HepG2 (cell line): ENCODE data around the gene CPNE5. TPM values are rescaled to one million over a fixed set of nuclear protein-coding genes. Genes with fewer than 3 reads are reported as not detected.
A peak's percentile ranks its signal among the peaks of the same experiment; 100 is the strongest.

Experiments
- ATAC-seq: fragments of 200-7000 bp; cut with Tn5 transposase; 3 replicates; pipeline ENCODE4 v1.9.1; 2020; ENCODE audit warnings: mild to moderate bottlenecking, moderate library complexity
- BruUV-seq: library from RNA; stranded (reverse); fragments of 400-500 nt; replicated peaks from 2 replicates; lab custom pipeline; 2021; lab: Mats Ljungman, UMichigan
- CTCF ChIA-PET: fragments of 300-600 bp; formaldehyde crosslinking; extraction: SDS; loops from one replicate; lab custom pipeline; 2021; ENCODE audit warnings: low total read pairs, inconsistent platforms, low intra/inter-chr PET ratio; lab: Yijun Ruan, JAX
- POLR2A ChIA-PET: fragments of 350-600 bp; sonication (Branson Sonifier 250); formaldehyde crosslinking; loops from one replicate; lab custom pipeline; 2020; ENCODE audit warnings: antibody characterized with exemption, inconsistent platforms; lab: Yijun Ruan, JAX
- DNase-seq: peaks from one replicate; pipeline ENCODE4 v3.0.0-alpha.2; 2015; ENCODE audit warnings: low spot score
- FAIRE-seq: peaks from 3 replicates; lab custom pipeline; 2011; peaks lifted over from hg19 to GRCh38; lab: Jason Lieb, UNC
- H2AFZ ChIP-seq: one replicate; pipeline ENCODE4 v1.6.1; 2011; ENCODE audit warnings: low read length, inconsistent platforms
- H3K27ac ChIP-seq: fragments of 300-600 bp; 3 replicates; pipeline ENCODE4 v1.8.0; 2011; ENCODE audit warnings: mixed run types, mild to moderate bottlenecking, mixed read lengths, low read length, inconsistent platforms; ENCODE audit not compliant: insufficient read depth; ENCODE audit errors: extremely low read length
- H3K27me3 ChIP-seq, 2 experiments: fragments of 200-600 bp in 1 of 2; 2 replicates in 1 of 2; 3 replicates in 1 of 2; pipeline versions ENCODE4 v1.6.0 to v1.8.0; 2011; ENCODE audit warnings: low read length in 2 of 2, mild to moderate bottlenecking in 2 of 2, moderate library complexity in 2 of 2, inconsistent platforms in 1 of 2; ENCODE audit not compliant: insufficient read depth in 2 of 2, control insufficient read depth in 1 of 2
- H3K36me3 ChIP-seq, 2 experiments: fragments of 200-600 bp in 1 of 2; replicated peaks in 1 of 2; 2 replicates in 1 of 2; 3 replicates in 1 of 2; pipeline versions ENCODE4 v1.5.1 to v1.8.0; 2011; ENCODE audit warnings: low read length in 2 of 2, inconsistent platforms in 1 of 2; ENCODE audit not compliant: insufficient read depth in 2 of 2, control insufficient read depth in 1 of 2
- H3K4me1 ChIP-seq: 2 replicates; pipeline ENCODE4 v1.5.1; 2012; ENCODE audit warnings: low read length, inconsistent platforms; ENCODE audit not compliant: insufficient read depth
- H3K4me2 ChIP-seq: 2 replicates; pipeline ENCODE4 v1.6.0; 2011; ENCODE audit warnings: low read depth, low read length, inconsistent platforms
- H3K4me3 ChIP-seq, 3 experiments: fragments of 200-600 bp in 1 of 3; sonication (generic), shearing (Covaris generic) in 1 of 3; replicated peaks in 1 of 3; 2 replicates each; pipeline ENCODE4 v1.5.1; 2011 to 2016; ENCODE audit warnings: low read length in 3 of 3, inconsistent platforms in 2 of 3, low read depth in 2 of 3, mild to moderate bottlenecking in 2 of 3, control low read depth in 1 of 3, mixed read lengths in 1 of 3; ENCODE audit not compliant: insufficient read depth in 1 of 3
- H3K79me2 ChIP-seq: one replicate; pipeline ENCODE4 v1.6.1; 2011; ENCODE audit warnings: low read length, inconsistent platforms; ENCODE audit not compliant: insufficient read depth
- H3K9ac ChIP-seq: 2 replicates; pipeline ENCODE4 v1.6.0; 2011; ENCODE audit warnings: mild to moderate bottlenecking, low read depth, low read length, inconsistent platforms; ENCODE audit not compliant: insufficient read depth
- H3K9me3 ChIP-seq: 2 replicates; pipeline ENCODE4 v1.5.1; 2012; ENCODE audit warnings: mild to moderate bottlenecking, low read length
- H4K20me1 ChIP-seq: 2 replicates; pipeline ENCODE4 v1.6.0; 2011; ENCODE audit warnings: inconsistent platforms, mild to moderate bottlenecking, low read length, moderate library complexity; ENCODE audit not compliant: insufficient read depth
- HHEX ChIP-seq: IDR thresholded peaks from 2 replicates; pipeline ENCODE4 v1.6.1; 2016; ENCODE audit warnings: control low read depth
- PCBP1 ChIP-seq: fragments of 200-400 bp; formaldehyde crosslinking; IDR thresholded peaks from 2 replicates; pipeline ENCODE4 v1.6.1; 2017; ENCODE audit warnings: mild to moderate bottlenecking, low read depth, low read length, borderline replicate concordance
- WGBS: methylation state at CpG from one replicate; pipeline ENCODE4 v1.1.6; 2017; ENCODE audit warnings: low lambda C conversion rate; 5-methylcytosine and 5-hydroxymethylcytosine counted together
- in situ Hi-C: cut with HindIII; loops from 2 replicates; pipeline ENCODE4 v1.10.0; 2017; ENCODE audit warnings: low pct_unique_long_range_greater_than_20kb; ENCODE audit not compliant: extremely low pct_ligation_motif_present
- intact Hi-C: fragments of 100-400 bp; cut with micrococcal nuclease; formaldehyde crosslinking; loops from one replicate; pipeline ENCODE4 v1.10.0; 2022; ENCODE audit not compliant: unreplicated experiment
- polyA plus RNA-seq, 8 experiments: library from polyadenylated mRNA; depleted of rRNA in 3 of 8; stranded (reverse) in 7 of 8; unstranded in 1 of 8; fragments of >200 nt; fragmentation: Illumina TruSeq in 4 of 8; extraction: Trizol in 4 of 8; gene quantifications; 2 replicates each; pipeline versions ENCODE4 v1.2.1 to v1.2.3, GENCODE V29; 2011 to 2016; ENCODE audit warnings: low read depth in 4 of 8, missing spikeins in 1 of 8, mixed read lengths in 1 of 8; ENCODE audit not compliant: insufficient read depth in 1 of 8
- total RNA-seq, 5 experiments: library from RNA; depleted of rRNA; stranded (reverse); fragments of >200 nt; fragmentation: Illumina TruSeq; extraction: Trizol; gene quantifications; 2 replicates each; pipeline ENCODE4 v1.2.3, GENCODE V29; 2016; ENCODE audit warnings: low read depth in 1 of 5
- TF ChIP-seq, protein P1 (sequence below): sonication (generic); formaldehyde crosslinking; IDR thresholded peaks from 2 replicates; pipeline ENCODE4 v1.4.0; 2020; ENCODE audit warnings: missing genetic modification reagents, borderline replicate concordance

Gene CPNE5
- total and polyA plus RNA-seq, 2 of the 13 experiments (the other 11 are each of a cell fraction or from before 2014, with no cell fraction given) = 0.16 TPM; not detected in 1

DNA sequence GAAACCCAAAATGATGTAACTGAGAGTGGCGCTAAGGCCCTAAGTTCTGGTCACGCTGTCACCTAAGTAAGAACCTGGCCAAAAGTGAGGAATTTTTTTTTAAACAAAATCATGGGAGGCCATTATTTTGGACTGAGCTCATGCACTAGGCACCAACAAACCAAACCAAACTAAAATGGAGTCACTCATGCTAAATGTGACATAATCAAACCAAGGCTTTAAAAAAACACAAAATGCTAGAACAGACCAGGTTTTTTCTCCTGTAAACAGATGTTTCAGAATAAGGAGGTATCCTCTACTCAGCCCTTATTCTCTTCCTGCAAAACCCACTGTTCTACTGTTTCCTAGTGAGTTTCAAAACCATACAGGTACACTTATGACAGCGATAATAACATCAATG is 45.4 kb upstream of the CPNE5 start (continued):
- TF ChIP-seq, protein P1, sequence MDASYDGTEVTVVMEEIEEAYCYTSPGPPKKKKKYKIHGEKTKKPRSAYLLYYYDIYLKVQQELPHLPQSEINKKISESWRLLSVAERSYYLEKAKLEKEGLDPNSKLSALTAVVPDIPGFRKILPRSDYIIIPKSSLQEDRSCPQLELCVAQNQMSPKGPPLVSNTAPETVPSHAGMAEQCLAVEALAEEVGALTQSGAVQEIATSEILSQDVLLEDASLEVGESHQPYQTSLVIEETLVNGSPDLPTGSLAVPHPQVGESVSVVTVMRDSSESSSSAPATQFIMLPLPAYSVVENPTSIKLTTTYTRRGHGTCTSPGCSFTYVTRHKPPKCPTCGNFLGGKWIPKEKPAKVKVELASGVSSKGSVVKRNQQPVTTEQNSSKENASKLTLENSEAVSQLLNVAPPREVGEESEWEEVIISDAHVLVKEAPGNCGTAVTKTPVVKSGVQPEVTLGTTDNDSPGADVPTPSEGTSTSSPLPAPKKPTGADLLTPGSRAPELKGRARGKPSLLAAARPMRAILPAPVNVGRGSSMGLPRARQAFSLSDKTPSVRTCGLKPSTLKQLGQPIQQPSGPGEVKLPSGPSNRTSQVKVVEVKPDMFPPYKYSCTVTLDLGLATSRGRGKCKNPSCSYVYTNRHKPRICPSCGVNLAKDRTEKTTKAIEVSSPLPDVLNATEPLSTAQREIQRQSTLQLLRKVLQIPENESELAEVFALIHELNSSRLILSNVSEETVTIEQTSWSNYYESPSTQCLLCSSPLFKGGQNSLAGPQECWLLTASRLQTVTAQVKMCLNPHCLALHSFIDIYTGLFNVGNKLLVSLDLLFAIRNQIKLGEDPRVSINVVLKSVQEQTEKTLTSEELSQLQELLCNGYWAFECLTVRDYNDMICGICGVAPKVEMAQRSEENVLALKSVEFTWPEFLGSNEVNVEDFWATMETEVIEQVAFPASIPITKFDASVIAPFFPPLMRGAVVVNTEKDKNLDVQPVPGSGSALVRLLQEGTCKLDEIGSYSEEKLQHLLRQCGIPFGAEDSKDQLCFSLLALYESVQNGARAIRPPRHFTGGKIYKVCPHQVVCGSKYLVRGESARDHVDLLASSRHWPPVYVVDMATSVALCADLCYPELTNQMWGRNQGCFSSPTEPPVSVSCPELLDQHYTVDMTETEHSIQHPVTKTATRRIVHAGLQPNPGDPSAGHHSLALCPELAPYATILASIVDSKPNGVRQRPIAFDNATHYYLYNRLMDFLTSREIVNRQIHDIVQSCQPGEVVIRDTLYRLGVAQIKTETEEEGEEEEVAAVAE (CRISPR knock-in tag) = no peak
- TF ChIP-seq, all 625 proteins: peak for 0

DNA sequence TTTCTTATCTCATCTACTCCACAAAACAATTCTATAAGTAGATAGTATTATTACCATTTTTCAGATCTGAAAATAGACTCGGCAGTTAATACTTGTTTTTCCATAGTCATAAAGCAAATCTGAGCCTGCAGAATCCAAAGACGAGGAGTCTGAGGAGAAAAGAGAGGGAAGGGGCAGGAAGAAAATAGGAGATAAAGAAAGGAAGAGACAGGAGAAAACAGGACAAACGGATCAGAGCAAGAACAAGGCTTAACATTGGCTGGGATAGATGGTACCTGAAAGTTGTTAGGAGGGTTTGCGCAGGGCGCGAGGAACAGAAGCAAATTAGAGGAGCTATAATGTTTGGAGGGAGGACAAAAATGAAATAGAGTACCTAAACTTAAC is 36.0 kb upstream of the CPNE5 start:
- Histone ChIP-seq H3K79me2 (peaks cover 22% of the 10 kb centered on the region), H2AFZ (peak overlapping the region; percentile 98), H4K20me1 (no peaks in the 10 kb centered on the region), H3K4me2 (peak overlapping the region; percentile 92), H3K27ac (peak overlapping the region; percentile 83), H3K4me3 (peak overlapping the region; percentile 79 to 94 (median 83)), H3K9ac (peak overlapping the region; percentile 90), H3K9me3 (no peaks in the 10 kb centered on the region), H3K36me3 (peaks cover 0 to 18% of the 10 kb centered on the region in 2 experiments; a peak in 3 of 5 replicates), H3K27me3 (peaks cover 0 to 16% of the 10 kb centered on the region in 2 experiments; a peak in 2 of 5 replicates), H3K4me1 (peaks cover 53% of the 10 kb centered on the region)
- ATAC-seq (no peak), FAIRE-seq (no peak), DNase-seq (no peak)
- in situ Hi-C loops = no loop called here
- intact Hi-C loops = no loop called here
- TSS peak; percentile 86 for BruUV-seq
- TF ChIP-seq HHEX (CRISPR knock-in tag) (0 out of 2 replicates have a peak, but pooled peaks have one; percentile 5), PCBP1 (no peak)
- POLR2A ChIA-PET = interaction anchor here (0.7 to 2.9 kb wide), 19 partner anchors 8 to 744 kb away, joined by 3 to 61 read pairs (median 4); partner anchors contain the start of genes C6orf89, CDKN1A and MTCH1
- 56% methylated on average over 6 of the region's 6 CpGs for WGBS
- CTCF ChIA-PET = interaction anchor here (0.6 to 1.8 kb wide), 2 partner anchors 10 to 12 kb away, joined by 3 to 5 read pairs; partner anchors contain the start of gene C6orf89
